DND-41 (cell line): ENCODE measurements around the gene ZNF320.

Experiments
- ATAC-seq: fragments of 200-7000 bp; cut with Tn5 transposase; 3 replicates; pipeline ENCODE4 v1.9.1; 2021; ENCODE audit warnings: low read depth; ENCODE audit not compliant: insufficient read depth
- DNase-seq: peaks from one replicate; pipeline ENCODE4 v3.0.0-alpha.2; 2020
- H2AFZ ChIP-seq: 2 replicates; pipeline ENCODE4 v1.6.0; 2012; ENCODE audit warnings: low read depth, low read length
- H3K27ac ChIP-seq: 2 replicates; pipeline ENCODE4 v1.5.1; 2012; ENCODE audit warnings: low read length, inconsistent platforms
- H3K27me3 ChIP-seq: fragments of 200-600 bp; sonication (generic); 2 replicates; pipeline ENCODE4 v1.6.0; 2012; ENCODE audit warnings: low read length, mild to moderate bottlenecking, inconsistent platforms; ENCODE audit not compliant: insufficient read depth, poor library complexity
- H3K36me3 ChIP-seq: 2 replicates; pipeline ENCODE4 v1.5.1; 2012; ENCODE audit warnings: low read length, inconsistent platforms; ENCODE audit not compliant: insufficient read depth
- H3K4me1 ChIP-seq: 2 replicates; pipeline ENCODE4 v1.5.1; 2012; ENCODE audit warnings: mild to moderate bottlenecking, low read length; ENCODE audit not compliant: insufficient read depth
- H3K4me2 ChIP-seq: 2 replicates; pipeline ENCODE4 v1.6.0; 2012; ENCODE audit warnings: mild to moderate bottlenecking, moderate library complexity, low read length, inconsistent platforms; ENCODE audit not compliant: insufficient read depth
- H3K4me3 ChIP-seq, 2 experiments: fragments of 200-600 bp in 1 of 2; shearing (Covaris generic) in 1 of 2; 2 replicates each; pipeline ENCODE4 v1.5.1; 2012 to 2016; ENCODE audit warnings: inconsistent platforms in 2 of 2, low read length in 2 of 2, mild to moderate bottlenecking in 2 of 2, low read depth in 1 of 2, moderate library complexity in 1 of 2
- H3K79me2 ChIP-seq: 2 replicates; pipeline ENCODE4 v1.6.0; 2012; ENCODE audit warnings: low read length, inconsistent platforms; ENCODE audit not compliant: insufficient read depth
- H3K9ac ChIP-seq: 2 replicates; pipeline ENCODE4 v1.6.0; 2012; ENCODE audit warnings: low read depth, mild to moderate bottlenecking, inconsistent platforms, low read length, moderate library complexity
- H3K9me3 ChIP-seq: 2 replicates; pipeline ENCODE4 v1.5.1; 2012; ENCODE audit warnings: low read length, moderate library complexity, mild to moderate bottlenecking, inconsistent platforms; ENCODE audit not compliant: insufficient read depth, severe bottlenecking
- H4K20me1 ChIP-seq: 2 replicates; pipeline ENCODE4 v1.6.0; 2012; ENCODE audit warnings: low read length; ENCODE audit not compliant: insufficient read depth
- CTCF ChIP-seq: IDR thresholded peaks from 2 replicates; pipeline ENCODE4 v1.5.1; 2012; ENCODE audit warnings: borderline replicate concordance, low read length, moderate library complexity, mild to moderate bottlenecking; ENCODE audit not compliant: poor library complexity, severe bottlenecking; ENCODE audit errors: extremely low read depth
- EZH2 ChIP-seq: IDR thresholded peaks from 3 replicates; pipeline ENCODE4 v1.6.1; 2012; ENCODE audit warnings: borderline replicate concordance, low read depth, mild to moderate bottlenecking, moderate library complexity, low read length, inconsistent platforms; ENCODE audit not compliant: severe bottlenecking

Gene ZNF320

GRCh38 chr19:52898101-52898500 is 666 bp upstream of the ZNF320 start:
- H3K4me2 ChIP-seq: peak overlapping the region; percentile 86
- peaks cover 29% of the 10 kb centered on the region for H3K4me1 ChIP-seq
- peaks cover 14% of the 10 kb centered on the region for H3K36me3 ChIP-seq
- no peaks in the 10 kb centered on the region for H3K9me3 ChIP-seq
- no peak for DNase-seq
- peak overlapping the region; percentile 75 for H3K27ac ChIP-seq
- peak overlapping the region; percentile 77 for H3K9ac ChIP-seq
- peak overlapping the region; percentile 88 for H2AFZ ChIP-seq
- no peaks in the 10 kb centered on the region for H3K27me3 ChIP-seq
- ATAC-seq: no peak
- H3K4me3 ChIP-seq: peak overlapping the region; percentile 70 to 75; a peak in 3 of 4 replicates
- H4K20me1 ChIP-seq: peaks cover 6% of the 10 kb centered on the region; the same call in 1 of the 2 replicates
- TF ChIP-seq EZH2 (no peak), CTCF (no peak)
- H3K79me2 ChIP-seq: peaks cover 43% of the 10 kb centered on the region

DNA sequence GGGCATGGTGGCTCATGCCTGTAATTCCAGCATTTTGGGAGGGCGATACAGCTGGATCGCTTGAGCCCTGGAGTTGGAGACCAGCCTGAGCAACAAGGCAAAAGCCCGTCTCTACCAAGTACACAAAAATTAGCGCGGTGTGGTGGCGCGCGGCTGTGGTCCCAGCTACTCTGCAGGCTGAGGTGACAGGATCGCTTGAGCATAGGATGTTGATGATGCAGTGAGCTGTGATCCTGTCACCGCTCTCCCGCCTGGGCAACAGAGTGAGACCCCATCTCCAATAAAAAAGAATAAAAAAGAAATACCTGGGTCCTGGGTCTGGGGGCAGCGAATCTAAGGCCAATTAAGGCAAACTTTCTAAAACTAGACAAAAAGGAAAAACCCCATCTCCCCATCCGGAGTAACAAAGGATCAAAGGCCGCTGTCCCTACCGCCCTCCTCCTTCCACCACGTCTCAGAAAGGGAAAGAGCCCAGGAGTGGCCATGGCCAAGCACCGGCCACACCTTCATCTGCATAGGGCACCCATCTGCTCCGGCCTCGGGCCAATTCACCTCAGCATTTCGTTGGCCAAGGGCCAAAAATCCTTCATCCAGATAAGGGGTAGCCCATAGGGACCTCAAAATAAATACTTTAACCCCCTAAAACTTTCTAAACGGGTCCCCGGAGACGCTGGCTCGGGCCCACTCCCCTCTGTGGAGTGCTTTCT is 851 bp downstream of the ZNF320 start:
- DNase-seq: peak; percentile 44
- Histone ChIP-seq H3K4me3 (peak overlapping the region; percentile 70 to 75), H3K9me3 (no peaks in the 10 kb centered on the region), H3K9ac (peak overlapping the region; percentile 77), H3K27me3 (no peaks in the 10 kb centered on the region), H3K4me1 (peaks cover 29% of the 10 kb centered on the region), H3K36me3 (peaks cover 22% of the 10 kb centered on the region), H4K20me1 (peaks cover 6% of the 10 kb centered on the region; the same call in 1 of the 2 replicates), H2AFZ (peak overlapping the region; percentile 94), H3K4me2 (peak overlapping the region; percentile 86), H3K79me2 (peaks cover 46% of the 10 kb centered on the region), H3K27ac (peak overlapping the region; percentile 93)
- TF ChIP-seq EZH2 (no peak), CTCF (no peak)
- no peak for ATAC-seq

- Histone ChIP-seq H3K4me2 (no peak overlapping the region), H3K9me3 (no peaks in the 10 kb centered on the region), H3K9ac (no peak overlapping the region), H2AFZ (no peak overlapping the region), H4K20me1 (peaks cover 6% of the 10 kb centered on the region; the same call in 1 of the 2 replicates), H3K27me3 (no peaks in the 10 kb centered on the region), H3K4me3 (no peak overlapping the region), H3K27ac (no peak overlapping the region), H3K36me3 (peaks cover 66% of the 10 kb centered on the region), H3K4me1 (peaks cover 15% of the 10 kb centered on the region), H3K79me2 (peaks cover 35% of the 10 kb centered on the region)
- DNase-seq: no peak
- TF ChIP-seq EZH2 (no peak), CTCF (no peak)
- ATAC-seq: no peak
Measured at GRCh38 chr19:52891336-52891735, 6.1 kb downstream of the ZNF320 start.
